GM18951 (cell line): ENCODE results near the gene GEN1.

Source experiments
- POLR2A ChIP-seq: IDR thresholded peaks from 4 replicates; pipeline ENCODE4 v1.6.1; 2011; ENCODE audit warnings: mild to moderate bottlenecking; ENCODE audit not compliant: insufficient read length, insufficient read depth; ENCODE audit errors: extremely low read depth
- in situ Hi-C: fragments of 300-500 bp; cut with MboI; formaldehyde crosslinking; loops from one replicate; pipeline ENCODE4 v1.12.0; 2022; ENCODE audit warnings: low sequenced_read_pairs, mixed read lengths, inconsistent platforms; ENCODE audit not compliant: unreplicated experiment

Gene GEN1

DNA sequence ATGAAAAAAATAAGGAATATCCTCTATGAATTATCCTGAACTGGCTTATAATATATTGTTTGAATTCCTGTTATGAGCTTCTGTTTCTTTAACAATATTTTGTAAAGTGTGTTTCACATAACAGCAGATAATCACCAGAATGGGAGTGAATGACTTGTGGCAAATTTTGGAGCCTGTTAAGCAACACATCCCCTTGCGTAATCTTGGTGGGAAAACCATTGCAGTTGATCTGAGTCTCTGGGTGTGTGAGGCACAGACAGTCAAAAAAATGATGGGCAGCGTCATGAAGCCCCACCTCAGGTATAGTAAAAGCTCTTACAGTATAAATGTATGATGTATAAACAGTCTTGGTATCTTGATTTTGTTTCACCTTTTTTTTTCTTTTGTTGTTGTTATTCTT lies 5.9 kb downstream of the GEN1 start:
- no peak for TF ChIP-seq POLR2A
- in situ Hi-C loops = no loop called here

DNA sequence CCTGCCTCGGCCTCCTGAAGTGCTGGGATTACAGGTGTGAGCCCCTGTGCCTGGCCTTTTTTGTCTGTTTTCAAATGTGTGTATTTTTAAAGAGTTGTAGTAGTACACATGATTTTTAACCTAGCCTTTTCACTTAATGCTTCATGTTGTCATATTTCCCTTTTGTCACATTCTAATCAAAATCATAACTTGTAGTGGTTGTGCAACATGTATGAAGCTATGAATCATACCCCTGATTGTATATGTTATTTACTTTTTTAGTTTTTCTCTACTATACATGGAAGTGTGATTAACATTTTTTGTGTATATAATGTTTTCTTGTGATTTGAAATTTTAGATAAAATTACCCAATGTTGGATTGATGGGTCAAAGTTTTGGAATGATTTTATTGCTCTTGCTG lies 8.5 kb downstream of the GEN1 start:
- in situ Hi-C loops = no loop called here
- TF ChIP-seq POLR2A = no peak

DNA sequence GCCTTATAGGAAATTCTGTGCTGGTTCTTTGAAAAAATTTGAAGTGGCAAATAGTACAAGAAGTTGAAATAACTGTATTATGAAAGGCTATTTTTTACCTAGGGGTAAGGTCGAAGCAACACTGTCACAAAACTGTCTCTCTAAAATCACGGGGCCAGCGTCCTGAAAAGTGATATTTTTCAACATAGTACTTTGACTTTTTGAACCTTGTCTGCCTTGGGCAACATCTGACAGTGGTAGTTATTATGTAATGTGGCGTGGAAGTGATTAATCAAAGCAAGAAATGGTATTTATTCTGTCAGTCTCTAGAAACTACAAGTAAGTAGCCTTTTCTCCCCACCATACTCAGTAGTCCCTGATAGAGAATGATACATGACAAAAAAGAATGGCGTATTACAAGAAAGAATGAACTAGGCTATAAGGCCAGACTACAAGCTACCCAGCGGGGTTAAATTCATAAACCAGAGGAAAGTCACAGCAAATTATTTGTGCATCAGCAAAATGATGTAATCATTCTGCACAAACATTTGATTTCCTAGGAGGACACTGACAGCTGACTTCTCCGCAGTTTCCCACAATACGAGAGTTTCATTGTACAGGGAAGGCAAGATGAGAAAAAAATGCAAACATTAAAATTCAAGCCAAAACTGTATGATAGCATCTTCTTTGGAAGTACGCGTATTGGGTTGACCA lies 9.8 kb downstream of the GEN1 start:
- in situ Hi-C loops = no loop called here
- no peak for TF ChIP-seq POLR2A

DNA sequence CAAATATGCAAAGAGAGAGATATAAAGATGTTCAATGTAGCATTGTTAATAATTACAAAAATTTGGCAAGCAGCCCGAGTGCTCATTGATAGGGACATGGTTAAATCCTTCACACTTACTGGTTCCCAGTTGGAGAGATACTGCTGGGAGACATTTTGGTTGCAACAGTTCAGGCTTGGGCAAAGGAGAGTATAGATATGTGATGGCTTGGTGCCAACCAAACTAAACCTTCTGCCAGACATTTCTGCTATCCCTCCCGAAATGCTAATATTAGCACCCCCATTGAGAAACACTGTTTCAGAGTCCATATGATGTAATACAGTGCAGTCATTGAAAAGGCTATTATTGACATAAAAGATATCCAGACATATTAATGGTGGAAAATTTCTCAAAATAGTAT lies 11.5 kb downstream of the GEN1 start:
- in situ Hi-C loops = no loop called here
- TF ChIP-seq POLR2A = no peak

- in situ Hi-C loops = no loop called here
- no peak for TF ChIP-seq POLR2A
Measured at GRCh38 chr2:17768894-17769293, 15.0 kb downstream of the GEN1 start.

- no peak for TF ChIP-seq POLR2A
Measured at GRCh38 chr2:17771956-17772355, 18.0 kb downstream of the GEN1 start.

GRCh38 chr2:17772532-17772931 lies 18.6 kb downstream of the GEN1 start:
- in situ Hi-C loops = no loop called here
- no peak for TF ChIP-seq POLR2A

More at GRCh38 chr2:17771956-17772355, 18.0 kb downstream of the GEN1 start:
- in situ Hi-C loops = no loop called here

- TF ChIP-seq POLR2A = no peak
- in situ Hi-C loops = no loop called here
Measured at GRCh38 chr2:17780546-17780945, 26.6 kb downstream of the GEN1 start.

DNA sequence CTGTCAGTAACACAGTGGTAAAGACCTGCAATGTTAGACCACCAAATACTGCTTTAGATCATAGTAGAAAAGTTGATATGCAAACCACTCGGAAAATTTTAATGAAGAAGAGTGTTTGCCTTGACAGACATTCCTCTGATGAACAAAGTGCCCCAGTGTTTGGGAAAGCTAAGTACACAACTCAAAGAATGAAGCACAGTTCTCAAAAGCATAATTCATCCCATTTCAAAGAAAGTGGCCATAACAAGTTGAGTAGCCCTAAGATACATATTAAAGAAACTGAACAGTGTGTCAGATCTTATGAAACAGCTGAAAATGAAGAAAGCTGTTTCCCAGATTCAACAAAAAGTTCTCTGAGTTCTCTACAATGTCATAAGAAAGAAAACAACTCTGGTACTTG lies 27.5 kb downstream of the GEN1 start:
- in situ Hi-C loops = no loop called here
- TF ChIP-seq POLR2A = no peak

GRCh38 chr2:17786727-17787126 lies 32.8 kb downstream of the GEN1 start:
- in situ Hi-C loops = no loop called here
- no peak for TF ChIP-seq POLR2A

DNA sequence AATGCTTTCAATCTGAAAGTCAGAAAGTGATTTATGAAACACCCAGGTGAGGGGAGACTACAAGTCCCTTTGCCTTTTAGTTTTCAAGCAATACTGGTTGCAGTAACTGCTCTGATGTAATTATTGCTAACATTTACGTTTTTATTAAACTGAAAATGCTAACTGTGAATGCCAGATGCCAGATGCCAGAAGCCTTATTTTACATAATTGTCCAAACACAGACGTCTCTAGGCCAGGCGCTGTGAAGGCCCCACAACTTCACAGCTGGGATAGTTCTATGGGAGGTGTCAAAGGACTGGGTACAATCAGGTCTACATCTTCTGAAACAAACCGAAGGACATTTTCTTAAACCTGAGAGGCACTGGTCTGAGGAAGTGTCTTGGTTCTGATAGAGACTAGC lies 34.8 kb downstream of the GEN1 start:
- TF ChIP-seq POLR2A = no peak
- in situ Hi-C loops = no loop called here

DNA sequence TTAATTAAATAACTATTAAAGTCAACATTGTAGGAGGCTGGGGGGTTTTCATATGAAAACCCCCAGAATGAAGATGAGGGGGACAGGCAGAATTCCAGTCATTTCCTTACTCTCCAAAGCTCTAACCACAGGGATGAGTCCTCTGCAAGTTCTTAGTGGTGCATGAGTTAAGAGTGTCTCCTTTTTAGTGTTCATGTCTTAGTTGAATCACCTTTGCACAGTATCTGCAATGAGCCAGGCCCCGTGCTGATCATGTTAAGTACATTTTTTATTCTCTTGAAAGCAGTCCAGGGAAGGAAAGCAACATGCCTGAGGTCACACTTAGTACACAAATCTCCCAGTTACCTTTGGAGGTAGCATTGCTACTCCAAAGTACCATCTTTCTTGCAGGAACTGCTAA lies 36.6 kb downstream of the GEN1 start:
- TF ChIP-seq POLR2A = no peak
- in situ Hi-C loops = no loop called here

DNA sequence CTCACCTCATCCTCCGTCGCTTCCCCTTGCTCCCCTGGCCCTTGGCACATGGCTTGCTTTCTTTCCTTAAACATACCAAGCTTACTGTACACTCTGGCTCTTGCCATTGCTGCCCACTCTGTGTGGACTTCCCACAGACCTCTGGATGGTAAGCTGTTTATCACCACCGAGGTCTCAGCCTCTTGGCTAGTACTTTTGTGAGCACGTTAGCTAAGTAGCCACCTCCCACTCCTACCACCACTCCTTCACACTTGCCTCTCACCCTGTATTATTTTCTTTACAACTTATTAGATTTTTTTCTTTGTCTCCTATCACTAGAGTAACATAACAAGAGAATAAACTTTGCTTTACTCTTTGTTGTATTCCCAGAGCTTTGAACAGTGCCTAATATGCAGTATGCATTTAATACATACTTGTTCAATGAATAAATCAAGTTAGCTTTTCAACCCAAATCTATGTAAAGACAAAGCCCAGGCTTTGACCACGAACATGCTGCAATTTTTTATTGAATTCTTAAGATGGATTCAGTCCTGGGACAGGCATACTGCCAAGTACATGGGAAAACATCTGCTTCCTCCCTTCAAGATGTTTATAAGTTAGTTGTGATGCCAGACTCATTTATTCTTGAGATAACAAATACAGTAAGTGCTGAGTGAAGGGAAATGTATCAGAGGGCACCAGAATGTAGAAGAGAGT lies 37.3 kb downstream of the GEN1 start:
- in situ Hi-C loops = no loop called here
- no peak for TF ChIP-seq POLR2A

GRCh38 chr2:17791817-17792130 lies 37.8 kb downstream of the GEN1 start:
- in situ Hi-C loops = no loop called here
- TF ChIP-seq POLR2A = no peak
